Liver (tissue), 9 donors: Measurements from ENCODE around the gene THEM4. TPM values are rescaled to one million over a fixed set of nuclear protein-coding genes. Genes with fewer than 3 reads are reported as not detected.

Experiments used
- DNase-seq: peaks from one replicate; pipeline ENCODE4 v3.0.0-alpha.2; 2017; ENCODE audit warnings: low spot score
- H3K27ac ChIP-seq, 2 donors: one replicate each; pipeline ENCODE4 v1.7.0; 2013; ENCODE audit warnings: inconsistent platforms in 2 of 2, low read length in 2 of 2, control low read depth in 1 of 2, low read depth in 1 of 2, mild to moderate bottlenecking in 1 of 2
- H3K27me3 ChIP-seq, 4 donors: one replicate each; pipeline versions ENCODE4 v1.6.1 to v1.7.0; 2013; ENCODE audit warnings: low read length in 3 of 4, inconsistent platforms in 1 of 4, mild to moderate bottlenecking in 1 of 4, moderate library complexity in 1 of 4; ENCODE audit not compliant: control insufficient read depth in 4 of 4, insufficient read depth in 4 of 4
- H3K36me3 ChIP-seq, 4 donors: one replicate each; pipeline versions ENCODE4 v1.6.1 to v1.7.0; 2013; ENCODE audit warnings: low read length in 3 of 4, mild to moderate bottlenecking in 3 of 4, low read depth in 1 of 4, moderate library complexity in 1 of 4; ENCODE audit not compliant: control insufficient read depth in 4 of 4, insufficient read depth in 3 of 4
- H3K4me1 ChIP-seq, 4 donors: one replicate each; pipeline versions ENCODE4 v1.6.1 to v1.7.0; 2013; ENCODE audit warnings: low read length in 3 of 4, mild to moderate bottlenecking in 3 of 4, moderate library complexity in 1 of 4; ENCODE audit not compliant: control insufficient read depth in 4 of 4, insufficient read depth in 4 of 4
- H3K4me3 ChIP-seq, 3 donors: one replicate each; pipeline versions ENCODE4 v1.6.1 to v1.7.0; 2013; ENCODE audit warnings: low read length in 3 of 3, control low read depth in 1 of 3, low read depth in 1 of 3, mild to moderate bottlenecking in 1 of 3
- H3K9ac ChIP-seq, 2 donors: one replicate each; pipeline ENCODE4 v1.7.0; 2013; ENCODE audit warnings: low read length in 2 of 2, mild to moderate bottlenecking in 2 of 2, moderate library complexity in 2 of 2, control low read depth in 1 of 2, low read depth in 1 of 2
- H3K9me3 ChIP-seq, 4 donors: one replicate each; pipeline versions ENCODE4 v1.6.1 to v1.7.0; 2013; ENCODE audit warnings: low read length in 3 of 4; ENCODE audit not compliant: control insufficient read depth in 4 of 4
- EGR1 ChIP-seq, 2 donors: IDR thresholded peaks; 2 replicates each; pipeline ENCODE4 v1.6.1; 2016 to 2018; ENCODE audit warnings: antibody characterized with exemption in 2 of 2, low read depth in 2 of 2
- FOXA1 ChIP-seq: IDR thresholded peaks from 2 replicates; pipeline ENCODE4 v1.6.1; 2016; ENCODE audit warnings: antibody characterized with exemption
- FOXA2 ChIP-seq: IDR thresholded peaks from 2 replicates; pipeline ENCODE4 v1.6.1; 2016; ENCODE audit warnings: antibody characterized with exemption
- GABPA ChIP-seq, 2 donors: IDR thresholded peaks in 1 of 2; conservative IDR thresholded peaks in 1 of 2; 2 replicates each; pipeline ENCODE4 v1.6.1; 2016; ENCODE audit warnings: antibody characterized with exemption in 2 of 2, mild to moderate bottlenecking in 1 of 2, moderate library complexity in 1 of 2
- HNF4A ChIP-seq, 2 donors: conservative IDR thresholded peaks; 2 replicates each; pipeline ENCODE4 v1.6.1; 2016; ENCODE audit warnings: antibody characterized with exemption in 2 of 2, mild to moderate bottlenecking in 2 of 2
- HNF4G ChIP-seq: IDR thresholded peaks from 2 replicates; pipeline ENCODE4 v1.6.1; 2016; ENCODE audit warnings: antibody characterized with exemption
- JUND ChIP-seq, 2 donors: IDR thresholded peaks; 2 replicates each; pipeline ENCODE4 v1.6.1; 2016; ENCODE audit warnings: antibody characterized with exemption in 2 of 2
- NR2F2 ChIP-seq: IDR thresholded peaks from 2 replicates; pipeline ENCODE4 v1.6.1; 2016; ENCODE audit warnings: antibody characterized with exemption
- RAD21 ChIP-seq, 2 donors: IDR thresholded peaks; 2 replicates each; pipeline ENCODE4 v1.6.1; 2016; ENCODE audit warnings: antibody characterized with exemption in 2 of 2, mild to moderate bottlenecking in 2 of 2
- RXRA ChIP-seq, 2 donors: IDR thresholded peaks; 2 replicates each; pipeline ENCODE4 v1.6.1; 2017 to 2018; ENCODE audit warnings: antibody characterized with exemption in 2 of 2, mild to moderate bottlenecking in 1 of 2
- SP1 ChIP-seq: IDR thresholded peaks from 2 replicates; pipeline ENCODE4 v1.6.1; 2018; ENCODE audit warnings: antibody characterized with exemption, mild to moderate bottlenecking
- TAF1 ChIP-seq: conservative IDR thresholded peaks from 2 replicates; pipeline ENCODE4 v1.6.1; 2016; ENCODE audit warnings: antibody characterized with exemption, mild to moderate bottlenecking
- YY1 ChIP-seq: IDR thresholded peaks from 2 replicates; pipeline ENCODE4 v1.6.1; 2016; ENCODE audit warnings: antibody characterized with exemption, mild to moderate bottlenecking
- WGBS: extraction: QIAGEN DNeasy Blood & Tissue Kit; methylation state at CpG from one replicate; pipeline ENCODE4 v1.1.7; 2013; 5-methylcytosine and 5-hydroxymethylcytosine counted together
- polyA plus RNA-seq, 2 donors: library from polyadenylated mRNA; stranded (reverse) in 1 of 2; unstranded in 1 of 2; fragments of 200-250 nt in 1 of 2; fragments of >200 nt in 1 of 2; fragmentation: Nextera tagmentation in 1 of 2; extraction: Ambion mirVana in 1 of 2; gene quantifications; one replicate each; pipeline versions ENCODE4 v1.2.1 to v1.2.3, GENCODE V29; 2013 to 2015
- total RNA-seq, 2 donors: library from RNA; depleted of rRNA; stranded (reverse); fragments of >200 nt; gene quantifications; one replicate each; pipeline ENCODE4 v1.2.3, GENCODE V29; 2014
- TF ChIP-seq, protein P1 (sequence below): IDR thresholded peaks from 2 replicates; pipeline ENCODE4 v1.6.1; 2016; ENCODE audit warnings: antibody characterized with exemption, mild to moderate bottlenecking
- TF ChIP-seq, protein P2 (sequence below): IDR thresholded peaks from 2 replicates; pipeline ENCODE4 v1.6.1; 2016; ENCODE audit warnings: antibody characterized with exemption
- TF ChIP-seq, protein P3 (sequence below): IDR thresholded peaks from 2 replicates; pipeline ENCODE4 v1.6.1; 2016; ENCODE audit warnings: antibody characterized with exemption
- TF ChIP-seq, protein P4 (sequence below): IDR thresholded peaks from 2 replicates; pipeline ENCODE4 v1.6.1; 2016; ENCODE audit warnings: antibody characterized with exemption
- donor health status: healthy.
- donor health status: healthy.
- donor health status: healthy.
- donor health status: healthy.
- donor health status: healthy.

The THEM4 gene
- total and polyA plus RNA-seq, 4 donors, result 6.1 to 16.2 (median 9.8) TPM

DNA sequence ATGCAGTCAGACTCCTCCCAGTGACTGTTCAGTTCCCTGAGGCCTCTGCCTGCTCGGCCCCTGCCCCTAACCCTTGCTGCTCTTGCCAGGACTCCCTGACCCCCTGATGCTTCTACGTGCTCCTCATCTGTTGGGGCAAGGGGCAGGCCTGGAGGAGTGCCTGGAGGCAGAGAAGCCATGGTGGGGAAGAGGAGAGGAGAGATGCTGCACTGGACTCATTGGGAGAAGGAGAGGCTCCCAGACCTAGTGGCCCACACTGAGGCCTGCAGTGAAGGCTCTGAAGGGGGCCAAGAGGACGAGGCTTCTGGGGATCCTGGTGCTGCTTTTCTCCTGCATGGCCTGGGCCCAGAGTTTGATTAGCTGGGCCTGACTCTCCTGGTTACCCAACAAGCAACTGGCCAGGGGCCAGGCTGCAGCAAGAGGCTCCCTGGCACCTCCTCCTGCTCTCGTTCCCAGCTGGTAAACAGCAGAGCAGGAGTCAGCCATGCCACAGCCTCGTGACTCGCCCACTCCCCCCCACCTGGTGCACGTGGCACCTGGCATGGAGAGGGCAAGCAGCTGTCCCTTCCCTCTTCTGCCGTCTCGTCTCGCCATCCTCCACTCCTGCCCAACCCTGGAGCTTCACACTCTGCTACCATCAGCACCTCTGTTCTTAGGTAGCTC, 76.9 kb downstream of the THEM4 start (continued):
- TF ChIP-seq, protein P1, sequence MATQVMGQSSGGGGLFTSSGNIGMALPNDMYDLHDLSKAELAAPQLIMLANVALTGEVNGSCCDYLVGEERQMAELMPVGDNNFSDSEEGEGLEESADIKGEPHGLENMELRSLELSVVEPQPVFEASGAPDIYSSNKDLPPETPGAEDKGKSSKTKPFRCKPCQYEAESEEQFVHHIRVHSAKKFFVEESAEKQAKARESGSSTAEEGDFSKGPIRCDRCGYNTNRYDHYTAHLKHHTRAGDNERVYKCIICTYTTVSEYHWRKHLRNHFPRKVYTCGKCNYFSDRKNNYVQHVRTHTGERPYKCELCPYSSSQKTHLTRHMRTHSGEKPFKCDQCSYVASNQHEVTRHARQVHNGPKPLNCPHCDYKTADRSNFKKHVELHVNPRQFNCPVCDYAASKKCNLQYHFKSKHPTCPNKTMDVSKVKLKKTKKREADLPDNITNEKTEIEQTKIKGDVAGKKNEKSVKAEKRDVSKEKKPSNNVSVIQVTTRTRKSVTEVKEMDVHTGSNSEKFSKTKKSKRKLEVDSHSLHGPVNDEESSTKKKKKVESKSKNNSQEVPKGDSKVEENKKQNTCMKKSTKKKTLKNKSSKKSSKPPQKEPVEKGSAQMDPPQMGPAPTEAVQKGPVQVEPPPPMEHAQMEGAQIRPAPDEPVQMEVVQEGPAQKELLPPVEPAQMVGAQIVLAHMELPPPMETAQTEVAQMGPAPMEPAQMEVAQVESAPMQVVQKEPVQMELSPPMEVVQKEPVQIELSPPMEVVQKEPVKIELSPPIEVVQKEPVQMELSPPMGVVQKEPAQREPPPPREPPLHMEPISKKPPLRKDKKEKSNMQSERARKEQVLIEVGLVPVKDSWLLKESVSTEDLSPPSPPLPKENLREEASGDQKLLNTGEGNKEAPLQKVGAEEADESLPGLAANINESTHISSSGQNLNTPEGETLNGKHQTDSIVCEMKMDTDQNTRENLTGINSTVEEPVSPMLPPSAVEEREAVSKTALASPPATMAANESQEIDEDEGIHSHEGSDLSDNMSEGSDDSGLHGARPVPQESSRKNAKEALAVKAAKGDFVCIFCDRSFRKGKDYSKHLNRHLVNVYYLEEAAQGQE, result peak; percentile 25
- TF ChIP-seq RAD21 (IDR thresholded peaks at IDR 0.05), result peak in 1 of 2 donors; percentile 18
- peak; percentile 94 for TF ChIP-seq FOXA2
- peak; percentile 87 for TF ChIP-seq FOXA1

DNA sequence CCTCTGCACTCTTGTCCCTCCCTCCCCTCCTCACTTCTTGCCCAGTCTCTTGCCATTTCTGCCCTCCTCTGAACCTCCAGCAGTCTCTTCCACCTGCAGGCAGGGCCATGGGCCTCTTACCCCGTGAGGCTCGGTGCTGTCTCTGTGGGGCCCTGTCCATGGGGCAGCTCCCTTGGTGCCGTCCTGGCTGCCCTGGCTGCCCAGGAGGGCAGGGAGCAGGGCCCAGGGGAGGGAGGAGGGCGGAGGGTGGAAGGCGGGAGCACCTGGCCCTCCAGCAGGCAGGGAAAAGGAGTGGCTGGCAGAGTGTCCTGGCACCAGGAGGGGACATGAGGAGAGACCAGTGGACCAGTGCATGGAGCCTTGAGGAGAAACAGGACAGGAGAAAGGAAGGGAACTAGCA, 77.7 kb downstream of the THEM4 start, which contains the start of gene RORC:
Gene RORC, minus strand, starts transcription at position 198 of the 400 bp plus-strand sequence. Its CDS starts 38 bp downstream, at position 160.
- Histone ChIP-seq H3K4me1 (peaks cover 27 to 83% (median 73%) of the 10 kb centered on the region in 4 donors), H3K36me3 (peaks cover 0 to 12% (median 4%) of the 10 kb centered on the region in 4 donors)
- 30% methylated on average over 5 of the region's 5 CpGs for WGBS

More for the DNA sequence above, 77.7 kb downstream of the THEM4 start, which contains the start of gene RORC:
- peak in 1 of 2 donors; percentile 62 for TF ChIP-seq JUND (IDR thresholded peaks at IDR 0.05)
- peak; percentile 92 to 97 for TF ChIP-seq HNF4A (conservative IDR thresholded peaks at IDR 0.05)
- TF ChIP-seq, protein P2, sequence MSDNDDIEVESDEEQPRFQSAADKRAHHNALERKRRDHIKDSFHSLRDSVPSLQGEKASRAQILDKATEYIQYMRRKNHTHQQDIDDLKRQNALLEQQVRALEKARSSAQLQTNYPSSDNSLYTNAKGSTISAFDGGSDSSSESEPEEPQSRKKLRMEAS, result peak; percentile 85
- TF ChIP-seq GABPA (IDR thresholded peaks at IDR 0.05 in 1 of 2, conservative IDR thresholded peaks at IDR 0.05 in 1 of 2), result peak in 1 of 2 donors; percentile 17
- TF ChIP-seq RAD21 (IDR thresholded peaks at IDR 0.05), result peak in 1 of 2 donors; percentile 37
- peak; percentile 74 for TF ChIP-seq YY1
- TF ChIP-seq RXRA (IDR thresholded peaks at IDR 0.05), result peak; percentile 74 to 79
- peak; percentile 35 for TF ChIP-seq FOXA2
- TF ChIP-seq, protein P3, sequence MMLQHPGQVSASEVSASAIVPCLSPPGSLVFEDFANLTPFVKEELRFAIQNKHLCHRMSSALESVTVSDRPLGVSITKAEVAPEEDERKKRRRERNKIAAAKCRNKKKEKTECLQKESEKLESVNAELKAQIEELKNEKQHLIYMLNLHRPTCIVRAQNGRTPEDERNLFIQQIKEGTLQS, result no peak
- TF ChIP-seq, protein P4, sequence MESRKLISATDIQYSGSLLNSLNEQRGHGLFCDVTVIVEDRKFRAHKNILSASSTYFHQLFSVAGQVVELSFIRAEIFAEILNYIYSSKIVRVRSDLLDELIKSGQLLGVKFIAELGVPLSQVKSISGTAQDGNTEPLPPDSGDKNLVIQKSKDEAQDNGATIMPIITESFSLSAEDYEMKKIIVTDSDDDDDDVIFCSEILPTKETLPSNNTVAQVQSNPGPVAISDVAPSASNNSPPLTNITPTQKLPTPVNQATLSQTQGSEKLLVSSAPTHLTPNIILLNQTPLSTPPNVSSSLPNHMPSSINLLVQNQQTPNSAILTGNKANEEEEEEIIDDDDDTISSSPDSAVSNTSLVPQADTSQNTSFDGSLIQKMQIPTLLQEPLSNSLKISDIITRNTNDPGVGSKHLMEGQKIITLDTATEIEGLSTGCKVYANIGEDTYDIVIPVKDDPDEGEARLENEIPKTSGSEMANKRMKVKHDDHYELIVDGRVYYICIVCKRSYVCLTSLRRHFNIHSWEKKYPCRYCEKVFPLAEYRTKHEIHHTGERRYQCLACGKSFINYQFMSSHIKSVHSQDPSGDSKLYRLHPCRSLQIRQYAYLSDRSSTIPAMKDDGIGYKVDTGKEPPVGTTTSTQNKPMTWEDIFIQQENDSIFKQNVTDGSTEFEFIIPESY, result no peak
- TF ChIP-seq SP1, result peak; percentile 56
- TF ChIP-seq TAF1, result peak; percentile 81
- TF ChIP-seq NR2F2, result no peak
- peak in 1 of 2 donors; percentile 71 for TF ChIP-seq EGR1 (IDR thresholded peaks at IDR 0.05; ENCODE audit: low read depth in 2 of 2)
- peak; percentile 51 for TF ChIP-seq HNF4G
- TF ChIP-seq, protein P1, result peak; percentile 81
- no peaks in the 10 kb centered on the region for H3K27me3 ChIP-seq
- DNase-seq, result no peak
- no peaks in the 10 kb centered on the region for H3K9me3 ChIP-seq
- peak within 1 kb of the TSS; percentile 70 to 90 (median 79) for H3K4me3 ChIP-seq
- H3K27ac ChIP-seq, result peak within 1 kb of the TSS; percentile 94
- H3K9ac ChIP-seq, result peak within 1 kb of the TSS; percentile 76 to 85
